ENCODE data around the gene SLC13A3.

SLC13A3 gene

GRCh38 chr20:46605978-46606816 is 45.1 kb downstream of the SLC13A3 start:
- H3K9me3 ChIP-seq (ENCODE audit: insufficient read depth, low read length), result no peaks in the 10 kb centered on the region
- no peak overlapping the region for H3K4me2 ChIP-seq (ENCODE audit: low read depth, low read length, poor library complexity, severe bottlenecking)
- H4K20me1 ChIP-seq (ENCODE audit: low read depth, low read length), result no peaks in the 10 kb centered on the region
- TF ChIP-seq CTCF (IDR thresholded peaks at IDR 0.05; ENCODE audit: insufficient read depth, low read length, poor library complexity, severe bottlenecking), result no peak
- TF ChIP-seq EZH2phosphoT487 (conservative IDR thresholded peaks at IDR 0.05; ENCODE audit: low read length), result no peak
- H3K79me2 ChIP-seq (ENCODE audit: insufficient read depth, low read length), result no peaks in the 10 kb centered on the region
- no peaks in the 10 kb centered on the region for H3K36me3 ChIP-seq (ENCODE audit: low read length)
- no peaks in the 10 kb centered on the region for H3K27me3 ChIP-seq (ENCODE audit: low read length)
- H3K4me3 ChIP-seq (ENCODE audit: insufficient read depth, low read length, poor library complexity, severe bottlenecking), result no peak overlapping the region
- no peak overlapping the region for H3K27ac ChIP-seq (ENCODE audit: low read depth, low read length)
- no peak overlapping the region for H2AFZ ChIP-seq (ENCODE audit: low read depth, low read length, severe bottlenecking)
- no peaks in the 10 kb centered on the region for H3F3A ChIP-seq (ENCODE audit: insufficient read depth)
- H3K9ac ChIP-seq (ENCODE audit: low read length), result no peak overlapping the region
- H3K9me2 ChIP-seq (replicated peaks; ENCODE audit: insufficient read depth, low read length), result no peaks in the 10 kb centered on the region

- Histone ChIP-seq H3K36me3 (ENCODE audit: low read length) (no peaks in the 10 kb centered on the region), H3K79me2 (ENCODE audit: insufficient read depth, low read length) (no peaks in the 10 kb centered on the region), H3F3A (ENCODE audit: insufficient read depth) (no peaks in the 10 kb centered on the region), H3K27me3 (ENCODE audit: low read length) (no peaks in the 10 kb centered on the region), H3K9ac (ENCODE audit: low read length) (no peak overlapping the region), H4K20me1 (ENCODE audit: low read depth, low read length) (no peaks in the 10 kb centered on the region), H3K9me3 (ENCODE audit: insufficient read depth, low read length) (no peaks in the 10 kb centered on the region), H3K9me2 (replicated peaks; ENCODE audit: insufficient read depth, low read length) (no peaks in the 10 kb centered on the region), H3K4me2 (ENCODE audit: low read depth, low read length, poor library complexity, severe bottlenecking) (no peak overlapping the region), H2AFZ (ENCODE audit: low read depth, low read length, severe bottlenecking) (no peak overlapping the region), H3K27ac (ENCODE audit: low read depth, low read length) (no peak overlapping the region), H3K4me3 (ENCODE audit: insufficient read depth, low read length, poor library complexity, severe bottlenecking) (no peak overlapping the region)
- TF ChIP-seq EZH2phosphoT487 (conservative IDR thresholded peaks at IDR 0.05; ENCODE audit: low read length) (no peak), CTCF (IDR thresholded peaks at IDR 0.05; ENCODE audit: insufficient read depth, low read length, poor library complexity, severe bottlenecking) (no peak)
Observed at GRCh38 chr20:46605181-46605580, 46.1 kb downstream of the SLC13A3 start.

- no peak overlapping the region for H3K4me3 ChIP-seq (ENCODE audit: insufficient read depth, low read length, poor library complexity, severe bottlenecking)
- no peaks in the 10 kb centered on the region for H3F3A ChIP-seq (ENCODE audit: insufficient read depth)
- H3K4me2 ChIP-seq (ENCODE audit: low read depth, low read length, poor library complexity, severe bottlenecking), result no peak overlapping the region
- H3K27ac ChIP-seq (ENCODE audit: low read depth, low read length), result no peak overlapping the region
- H3K9ac ChIP-seq (ENCODE audit: low read length), result no peak overlapping the region
- H3K9me2 ChIP-seq (replicated peaks; ENCODE audit: insufficient read depth, low read length), result no peaks in the 10 kb centered on the region
- H3K36me3 ChIP-seq (ENCODE audit: low read length), result no peaks in the 10 kb centered on the region
- H3K79me2 ChIP-seq (ENCODE audit: insufficient read depth, low read length), result no peaks in the 10 kb centered on the region
- no peaks in the 10 kb centered on the region for H4K20me1 ChIP-seq (ENCODE audit: low read depth, low read length)
- no peaks in the 10 kb centered on the region for H3K27me3 ChIP-seq (ENCODE audit: low read length)
- TF ChIP-seq EZH2phosphoT487 (conservative IDR thresholded peaks at IDR 0.05; ENCODE audit: low read length), result no peak
- no peak for TF ChIP-seq CTCF (IDR thresholded peaks at IDR 0.05; ENCODE audit: insufficient read depth, low read length, poor library complexity, severe bottlenecking)
- no peaks in the 10 kb centered on the region for H3K9me3 ChIP-seq (ENCODE audit: insufficient read depth, low read length)
- no peak overlapping the region for H2AFZ ChIP-seq (ENCODE audit: low read depth, low read length, severe bottlenecking)
Observed at GRCh38 chr20:46604551-46605133, 46.6 kb downstream of the SLC13A3 start.
